ENCODE data around the gene EVC2.
A peak's percentile ranks its signal among the peaks of the same experiment; 100 is the strongest.

Gene EVC2

GRCh38 chr4:5524446-5525299 lies 183.7 kb downstream of the EVC2 start:
- TF ChIP-seq, protein P1, sequence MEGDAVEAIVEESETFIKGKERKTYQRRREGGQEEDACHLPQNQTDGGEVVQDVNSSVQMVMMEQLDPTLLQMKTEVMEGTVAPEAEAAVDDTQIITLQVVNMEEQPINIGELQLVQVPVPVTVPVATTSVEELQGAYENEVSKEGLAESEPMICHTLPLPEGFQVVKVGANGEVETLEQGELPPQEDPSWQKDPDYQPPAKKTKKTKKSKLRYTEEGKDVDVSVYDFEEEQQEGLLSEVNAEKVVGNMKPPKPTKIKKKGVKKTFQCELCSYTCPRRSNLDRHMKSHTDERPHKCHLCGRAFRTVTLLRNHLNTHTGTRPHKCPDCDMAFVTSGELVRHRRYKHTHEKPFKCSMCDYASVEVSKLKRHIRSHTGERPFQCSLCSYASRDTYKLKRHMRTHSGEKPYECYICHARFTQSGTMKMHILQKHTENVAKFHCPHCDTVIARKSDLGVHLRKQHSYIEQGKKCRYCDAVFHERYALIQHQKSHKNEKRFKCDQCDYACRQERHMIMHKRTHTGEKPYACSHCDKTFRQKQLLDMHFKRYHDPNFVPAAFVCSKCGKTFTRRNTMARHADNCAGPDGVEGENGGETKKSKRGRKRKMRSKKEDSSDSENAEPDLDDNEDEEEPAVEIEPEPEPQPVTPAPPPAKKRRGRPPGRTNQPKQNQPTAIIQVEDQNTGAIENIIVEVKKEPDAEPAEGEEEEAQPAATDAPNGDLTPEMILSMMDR (IDR thresholded peaks at IDR 0.05; ENCODE audit: unreplicated experiment in 3 of 3): no peak
- Mint-ChIP-seq H3K4me1 (peaks cover 36% of the 10 kb centered on the region), H3K4me3 (no peak overlapping the region), H3K9me3 (peaks cover 12% of the 10 kb centered on the region), H3K27ac (peak overlapping the region; percentile 53 to 55 (median 54)), H3K36me3 (ENCODE audit: low read depth) (peaks cover 11% of the 10 kb centered on the region), H3K27me3 (ENCODE audit: low read depth) (no peaks in the 10 kb centered on the region)

- Mint-ChIP-seq H3K4me1 (peaks cover 3% of the 10 kb centered on the region), H3K4me3 (no peak overlapping the region), H3K9me3 (peaks cover 24% of the 10 kb centered on the region), H3K36me3 (ENCODE audit: low read depth) (peaks cover 19% of the 10 kb centered on the region), H3K27me3 (ENCODE audit: low read depth) (no peaks in the 10 kb centered on the region), H3K27ac (no peak overlapping the region)
- TF ChIP-seq, protein P1 (IDR thresholded peaks at IDR 0.05; ENCODE audit: unreplicated experiment in 3 of 3): no peak
Observed at GRCh38 chr4:5517372-5517771, 191.0 kb downstream of the EVC2 start.

- no peak overlapping the region for H3K4me3 Mint-ChIP-seq
- TF ChIP-seq, protein P1 (IDR thresholded peaks at IDR 0.05; ENCODE audit: unreplicated experiment in 3 of 3): no peak
- H3K27ac Mint-ChIP-seq: peak overlapping the region in 1 of 3 experiments; percentile 20
- peaks cover 19% of the 10 kb centered on the region for H3K9me3 Mint-ChIP-seq
- no peaks in the 10 kb centered on the region for H3K27me3 Mint-ChIP-seq (ENCODE audit: low read depth)
- peaks cover 3% of the 10 kb centered on the region for H3K4me1 Mint-ChIP-seq
- H3K36me3 Mint-ChIP-seq (ENCODE audit: low read depth): peaks cover 12% of the 10 kb centered on the region
Observed at GRCh38 chr4:5515646-5516045, 192.7 kb downstream of the EVC2 start.

Data from nephron (organoid).